H1 (cell line): Measurements from ENCODE around the gene RBM24. TPM values are rescaled to one million over a fixed set of nuclear protein-coding genes. Genes with fewer than 3 reads are reported as not detected.

ENCODE experiments used
- ASH2L ChIP-seq: fragments of 200-600, 300-600 bp; sonication (generic); IDR thresholded peaks from one replicate; pipeline ENCODE4 v1.7.1; 2017; ENCODE audit warnings: low read length
- BACH1 ChIP-seq: IDR thresholded peaks from 2 replicates; pipeline ENCODE4 v1.6.1; 2012; ENCODE audit warnings: low read length, improper control_type of control experiment
- CTCF ChIP-seq, 3 experiments: IDR thresholded peaks; 1 replicate in 2 of 3; 2 replicates in 1 of 3; pipeline versions ENCODE4 v1.5.1 to v1.6.1; 2011; ENCODE audit warnings: low read length in 3 of 3, mild to moderate bottlenecking in 3 of 3, inconsistent platforms in 2 of 3, low read depth in 1 of 3, moderate library complexity in 1 of 3; ENCODE audit not compliant: insufficient read depth in 1 of 3; ENCODE audit errors: control extremely low read depth in 1 of 3
- EZH2 ChIP-seq: fragments of 200-600 bp; sonication (generic); IDR thresholded peaks from 2 replicates; pipeline ENCODE4 v1.7.1; 2012; ENCODE audit warnings: low read depth, mild to moderate bottlenecking, moderate library complexity, low read length, inconsistent platforms; ENCODE audit not compliant: severe bottlenecking
- HDAC2 ChIP-seq, 2 experiments: fragments of 300-600 bp in 1 of 2; sonication (generic) in 1 of 2; IDR thresholded peaks; 2 replicates each; pipeline ENCODE4 v1.6.1; 2011 to 2012; ENCODE audit warnings: low read depth in 2 of 2, low read length in 2 of 2, mild to moderate bottlenecking in 2 of 2, moderate library complexity in 2 of 2, borderline replicate concordance in 1 of 2, inconsistent platforms in 1 of 2
- KDM4A ChIP-seq: IDR thresholded peaks from one replicate; pipeline ENCODE4 v1.7.1; 2012; ENCODE audit warnings: low read depth, mild to moderate bottlenecking, moderate library complexity, low read length, inconsistent platforms; ENCODE audit not compliant: severe bottlenecking
- POLR2AphosphoS5 ChIP-seq: IDR thresholded peaks from 2 replicates; pipeline ENCODE4 v1.6.1; 2011; ENCODE audit warnings: low read depth, low read length
- YY1 ChIP-seq: IDR thresholded peaks from 2 replicates; pipeline ENCODE4 v1.6.1; 2011; ENCODE audit warnings: low read depth, mild to moderate bottlenecking, low read length
- polyA plus RNA-seq, 7 experiments: library from polyadenylated mRNA; depleted of rRNA in 3 of 7; stranded (reverse) in 5 of 7; unstranded in 2 of 7; fragments of >200 nt in 5 of 7; fragments of 200-250 nt in 2 of 7; gene quantifications; 1 replicate in 5 of 7; 2 replicates in 1 of 7; 4 replicates in 1 of 7; pipeline versions ENCODE4 v1.2.1 to v1.2.3, GENCODE V29; 2011 to 2013; ENCODE audit warnings: missing spikeins in 2 of 7, mixed read lengths in 2 of 7
- total RNA-seq: library from RNA; stranded (reverse); fragmentation: NEBNext Ultra II Directional; extraction: Animal tissue kit (Norgen Biotek cat#: 25700); gene quantifications from 2 replicates; pipeline ENCODE4 v1.2.1, GENCODE V29; 2021

RBM24 gene
- total and polyA plus RNA-seq, 2 of the 8 experiments (the other 6 are each of a cell fraction or from before 2014, with no cell fraction given), result 0.52 to 2.6 TPM

- TF ChIP-seq CTCF (IDR thresholded peaks at IDR 0.05; ENCODE audit: control extremely low read depth in 1 of 3, insufficient read depth in 1 of 3, low read depth in 1 of 3, low read length in 3 of 3) (no peak), POLR2AphosphoS5 (no peak), HDAC2 (IDR thresholded peaks at IDR 0.05; ENCODE audit: borderline replicate concordance in 1 of 2, low read depth in 2 of 2, low read length in 2 of 2) (no peak), YY1 (no peak), EZH2 (no peak), ASH2L (no peak), BACH1 (no peak), KDM4A (no peak)
These were observed 17.1 kb downstream of the RBM24 start (continued) for GRCh38 chr6:17298257-17298656.
